Spleen (tissue), 7 donors: ENCODE results near the gene RAP1GAP.

Experiments used
- POLR2A ChIP-seq, 3 donors: fragments of 450-650 bp; IDR thresholded peaks; one replicate each; pipeline ENCODE4 v1.5.1; 2017; ENCODE audit warnings: antibody characterized with exemption in 3 of 3, mild to moderate bottlenecking in 1 of 3
- POLR2AphosphoS5 ChIP-seq, 3 donors: sonication (generic); formaldehyde crosslinking; IDR thresholded peaks; one replicate each; pipeline ENCODE4 v1.5.1; 2017; ENCODE audit warnings: antibody characterized with exemption in 3 of 3
- TF ChIP-seq, protein P1 (sequence below), 11 experiments: fragments of 200-600 bp in 7 of 11; fragments of 450-650 bp in 4 of 11; sonication (generic) in 4 of 11; IDR thresholded peaks in 8 of 11; conservative IDR thresholded peaks in 3 of 11; 1 replicate in 7 of 11; 2 replicates in 4 of 11; pipeline versions ENCODE4 v1.4.0 to v1.8.0; 2016 to 2021; ENCODE audit warnings: antibody characterized with exemption in 11 of 11, inconsistent platforms in 4 of 11, mild to moderate bottlenecking in 1 of 11
- donor health status: DM: no; HTN: no; CAD: no; lungs with moderate emphysema.
- donor health status: DM: no; HTN: no; CAD: no.
- donor health status: DM: no; HTN: no; CAD: no.

DNA sequence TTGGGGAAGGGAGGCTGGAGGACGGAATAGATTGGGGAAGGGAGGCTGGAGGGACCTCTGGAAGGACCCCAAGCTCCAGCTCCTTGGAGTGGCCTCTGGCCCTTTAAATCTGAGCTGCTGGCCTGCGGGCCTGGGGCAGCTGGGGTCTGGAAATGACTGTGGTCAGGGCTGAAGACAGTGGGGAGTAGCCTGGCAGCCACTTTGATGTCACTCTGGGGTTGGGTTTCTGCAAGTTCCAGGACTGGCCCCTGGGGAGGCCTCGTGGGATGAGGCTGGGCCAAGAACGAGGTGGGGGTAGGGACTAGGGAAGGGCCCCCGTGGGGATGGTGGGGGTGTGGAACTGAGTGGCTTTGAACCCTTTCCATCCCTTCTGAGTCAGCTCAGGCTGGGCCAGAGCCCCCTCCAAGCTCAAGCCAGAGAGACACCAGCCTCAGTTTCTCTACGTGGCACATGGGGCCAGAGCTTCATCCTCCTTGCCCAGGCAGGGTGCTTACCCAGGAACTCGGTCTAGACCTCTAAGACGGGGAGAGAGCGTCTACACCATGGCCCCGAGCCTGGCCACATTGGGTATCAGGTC, 100.3 kb downstream of the RAP1GAP start:
- TF ChIP-seq, protein P1, sequence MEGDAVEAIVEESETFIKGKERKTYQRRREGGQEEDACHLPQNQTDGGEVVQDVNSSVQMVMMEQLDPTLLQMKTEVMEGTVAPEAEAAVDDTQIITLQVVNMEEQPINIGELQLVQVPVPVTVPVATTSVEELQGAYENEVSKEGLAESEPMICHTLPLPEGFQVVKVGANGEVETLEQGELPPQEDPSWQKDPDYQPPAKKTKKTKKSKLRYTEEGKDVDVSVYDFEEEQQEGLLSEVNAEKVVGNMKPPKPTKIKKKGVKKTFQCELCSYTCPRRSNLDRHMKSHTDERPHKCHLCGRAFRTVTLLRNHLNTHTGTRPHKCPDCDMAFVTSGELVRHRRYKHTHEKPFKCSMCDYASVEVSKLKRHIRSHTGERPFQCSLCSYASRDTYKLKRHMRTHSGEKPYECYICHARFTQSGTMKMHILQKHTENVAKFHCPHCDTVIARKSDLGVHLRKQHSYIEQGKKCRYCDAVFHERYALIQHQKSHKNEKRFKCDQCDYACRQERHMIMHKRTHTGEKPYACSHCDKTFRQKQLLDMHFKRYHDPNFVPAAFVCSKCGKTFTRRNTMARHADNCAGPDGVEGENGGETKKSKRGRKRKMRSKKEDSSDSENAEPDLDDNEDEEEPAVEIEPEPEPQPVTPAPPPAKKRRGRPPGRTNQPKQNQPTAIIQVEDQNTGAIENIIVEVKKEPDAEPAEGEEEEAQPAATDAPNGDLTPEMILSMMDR (IDR thresholded peaks at IDR 0.05 in 8 of 11, conservative IDR thresholded peaks at IDR 0.05 in 3 of 11) = no peak
- TF ChIP-seq POLR2A (IDR thresholded peaks at IDR 0.05) (no peak), POLR2AphosphoS5 (IDR thresholded peaks at IDR 0.05) (no peak)
